BE2C (cell line): ENCODE results near the gene ATP11A.

ENCODE experiments used
- DNase-seq: peaks from one replicate; pipeline ENCODE4 v3.0.0-alpha.2; 2020
- H3K27me3 ChIP-seq: fragments of 250-450 bp; sonication (Bioruptor Pico); 2 replicates; pipeline ENCODE4 v1.5.1; 2020; ENCODE audit warnings: mild to moderate bottlenecking
- H3K36me3 ChIP-seq: fragments of 250-450 bp; sonication (Bioruptor Pico); 2 replicates; pipeline ENCODE4 v1.5.1; 2020; ENCODE audit warnings: mild to moderate bottlenecking
- H3K4me1 ChIP-seq: fragments of 250-450 bp; sonication (Bioruptor Pico); 2 replicates; pipeline ENCODE4 v1.5.1; 2020
- H3K4me3 ChIP-seq: 2 replicates; pipeline ENCODE4 v1.5.1; 2011; ENCODE audit warnings: low read depth, low read length
- H3K9me3 ChIP-seq: fragments of 250-450 bp; sonication (Bioruptor Pico); 2 replicates; pipeline ENCODE4 v1.5.1; 2020
- CTCF ChIP-seq: IDR thresholded peaks from 2 replicates; pipeline ENCODE4 v1.5.1; 2012; ENCODE audit warnings: mild to moderate bottlenecking, low read depth, low read length

The ATP11A gene

GRCh38 chr13:112852392-112852791, 162.6 kb downstream of the ATP11A start:
- Histone ChIP-seq H3K27me3 (no peaks in the 10 kb centered on the region), H3K4me1 (peaks cover 4% of the 10 kb centered on the region; the same call in 1 of the 2 replicates), H3K9me3 (0 out of 2 replicates have a peak, but pooled peaks cover 2% of the 10 kb centered on the region), H3K36me3 (peaks cover 6% of the 10 kb centered on the region; the same call in 1 of the 2 replicates), H3K4me3 (no peak overlapping the region)
- DNase-seq = no peak
- TF ChIP-seq CTCF = no peak

- no peak for DNase-seq
- Histone ChIP-seq H3K4me1 (peaks cover 4% of the 10 kb centered on the region; the same call in 1 of the 2 replicates), H3K36me3 (peaks cover 6% of the 10 kb centered on the region)
These were observed 163.0 kb downstream of the ATP11A start for GRCh38 chr13:112852808-112853207.

GRCh38 chr13:112854321-112854720, 164.5 kb downstream of the ATP11A start:
- peaks cover 17% of the 10 kb centered on the region for H3K36me3 ChIP-seq

More at GRCh38 chr13:112852808-112853207, 163.0 kb downstream of the ATP11A start:
- H3K9me3 ChIP-seq = 0 out of 2 replicates have a peak, but pooled peaks cover 2% of the 10 kb centered on the region
- no peak for TF ChIP-seq CTCF
- no peaks in the 10 kb centered on the region for H3K27me3 ChIP-seq
- H3K4me3 ChIP-seq = no peak overlapping the region

GRCh38 chr13:112855859-112856258, 166.0 kb downstream of the ATP11A start:
- Histone ChIP-seq H3K9me3 (no peaks in the 10 kb centered on the region), H3K4me1 (peaks cover 16% of the 10 kb centered on the region), H3K36me3 (peaks cover 17% of the 10 kb centered on the region), H3K27me3 (no peaks in the 10 kb centered on the region), H3K4me3 (no peak overlapping the region)
- no peak for TF ChIP-seq CTCF
- DNase-seq = no peak

More at GRCh38 chr13:112854321-112854720, 164.5 kb downstream of the ATP11A start:
- no peak for TF ChIP-seq CTCF
- Histone ChIP-seq H3K27me3 (no peaks in the 10 kb centered on the region), H3K9me3 (no peaks in the 10 kb centered on the region), H3K4me3 (no peak overlapping the region), H3K4me1 (peaks cover 5% of the 10 kb centered on the region)
- no peak for DNase-seq

- H3K9me3 ChIP-seq = no peaks in the 10 kb centered on the region
- DNase-seq = no peak
These were observed 168.2 kb downstream of the ATP11A start for GRCh38 chr13:112857914-112858490.

More at GRCh38 chr13:112857914-112858490, 168.2 kb downstream of the ATP11A start:
- peaks cover 17% of the 10 kb centered on the region for H3K36me3 ChIP-seq
- peaks cover 21% of the 10 kb centered on the region for H3K4me1 ChIP-seq
- no peak for TF ChIP-seq CTCF
- H3K27me3 ChIP-seq = no peaks in the 10 kb centered on the region
- no peak overlapping the region for H3K4me3 ChIP-seq
